Panc1 (cell line): ENCODE data around the gene TFF3. TPM values are rescaled to one million over a fixed set of nuclear protein-coding genes. Genes with fewer than 3 reads are reported as not detected.

ENCODE experiments used
- ATAC-seq: fragments of 200-7000 bp; cut with Tn5 transposase; 2 replicates; pipeline ENCODE4 v1.9.1; 2020; ENCODE audit warnings: mild to moderate bottlenecking, moderate library complexity
- BruUV-seq: library from RNA; stranded (reverse); fragments of 400-500 nt; replicated peaks from 2 replicates; lab custom pipeline; 2021; lab: Mats Ljungman, UMichigan
- CTCF ChIA-PET: fragments of 300-600 bp; sonication (Branson Sonifier 250); formaldehyde crosslinking; loops from one replicate; lab custom pipeline; 2022; ENCODE audit warnings: antibody characterized with exemption; lab: Charles Lee
- POLR2A ChIA-PET: fragments of 300-600 bp; sonication (Branson Sonifier 250); formaldehyde crosslinking; loops from one replicate; lab custom pipeline; 2022; ENCODE audit warnings: antibody characterized with exemption; lab: Charles Lee
- DNase-seq: peaks from one replicate; pipeline ENCODE4 v3.0.0-alpha.2; 2010; ENCODE audit warnings: low read depth, low spot score
- H3K27ac ChIP-seq: 2 replicates; pipeline ENCODE4 v1.5.1; 2011; ENCODE audit warnings: mild to moderate bottlenecking, low read length, inconsistent platforms
- H3K27me3 ChIP-seq: fragments of 200-500 bp; sonication (Bioruptor generic); 2 replicates; pipeline ENCODE4 v1.6.0; 2014; ENCODE audit warnings: low read length, inconsistent platforms; ENCODE audit not compliant: control insufficient read depth, insufficient read depth
- H3K36me3 ChIP-seq: fragments of 200-500 bp; sonication (Bioruptor generic); 2 replicates; pipeline ENCODE4 v1.5.1; 2014; ENCODE audit warnings: inconsistent platforms, mild to moderate bottlenecking, low read length, moderate library complexity; ENCODE audit not compliant: control insufficient read depth, insufficient read depth
- H3K4me1 ChIP-seq: 2 replicates; pipeline ENCODE4 v1.5.1; 2011; ENCODE audit warnings: inconsistent platforms, mild to moderate bottlenecking, low read length, moderate library complexity; ENCODE audit not compliant: control insufficient read depth, insufficient read depth
- H3K4me3 ChIP-seq, 2 experiments: 2 replicates each; pipeline ENCODE4 v1.5.1; 2011 to 2012; ENCODE audit warnings: low read depth in 2 of 2, low read length in 2 of 2, mild to moderate bottlenecking in 2 of 2, inconsistent platforms in 1 of 2, moderate library complexity in 1 of 2
- H3K9me3 ChIP-seq: fragments of 200-500 bp; sonication (Bioruptor generic); 2 replicates; pipeline ENCODE4 v1.5.1; 2014; ENCODE audit warnings: low read depth, mild to moderate bottlenecking, inconsistent platforms, low read length, moderate library complexity; ENCODE audit not compliant: control insufficient read depth, insufficient read depth
- POLR2AphosphoS5 ChIP-seq: IDR thresholded peaks from 2 replicates; pipeline ENCODE4 v1.6.1; 2012; ENCODE audit warnings: mild to moderate bottlenecking, low read depth, low read length, moderate library complexity
- REST ChIP-seq, 2 experiments: IDR thresholded peaks; 2 replicates each; pipeline ENCODE4 v1.6.1; 2011 to 2012; ENCODE audit warnings: low read depth in 2 of 2, control low read depth in 1 of 2, low read length in 1 of 2, mild to moderate bottlenecking in 1 of 2, moderate library complexity in 1 of 2; ENCODE audit not compliant: insufficient read depth in 1 of 2
- SIN3A ChIP-seq: IDR thresholded peaks from 2 replicates; pipeline ENCODE4 v1.6.1; 2012; ENCODE audit warnings: low read depth, mild to moderate bottlenecking, low read length, moderate library complexity, borderline replicate concordance; ENCODE audit not compliant: insufficient read depth
- TCF7L2 ChIP-seq: IDR thresholded peaks from 2 replicates; pipeline ENCODE4 v1.6.1; 2011; ENCODE audit warnings: mild to moderate bottlenecking, low read depth, low read length, inconsistent platforms
- in situ Hi-C: cut with HindIII; loops from 2 replicates; pipeline ENCODE4 v1.10.0; 2016; ENCODE audit warnings: low sequenced_read_pairs, low pct_unique_long_range_greater_than_20kb
- intact Hi-C: fragments of 100-400 bp; cut with micrococcal nuclease; formaldehyde crosslinking; loops from one replicate; pipeline ENCODE4 v1.10.0; 2022; ENCODE audit not compliant: unreplicated experiment
- total RNA-seq: library from RNA; stranded (reverse); gene quantifications from one replicate; pipeline ENCODE4 v1.2.1, GENCODE V29; 2021; ENCODE audit not compliant: unreplicated experiment
- TF ChIP-seq, protein P1 (sequence below): fragments of 450-650 bp; IDR thresholded peaks from 2 replicates; pipeline ENCODE4 v1.5.1; 2017; ENCODE audit warnings: mild to moderate bottlenecking

TFF3 gene
- total RNA-seq, 1 experiment from 2014 or later: 8.9 TPM

DNA sequence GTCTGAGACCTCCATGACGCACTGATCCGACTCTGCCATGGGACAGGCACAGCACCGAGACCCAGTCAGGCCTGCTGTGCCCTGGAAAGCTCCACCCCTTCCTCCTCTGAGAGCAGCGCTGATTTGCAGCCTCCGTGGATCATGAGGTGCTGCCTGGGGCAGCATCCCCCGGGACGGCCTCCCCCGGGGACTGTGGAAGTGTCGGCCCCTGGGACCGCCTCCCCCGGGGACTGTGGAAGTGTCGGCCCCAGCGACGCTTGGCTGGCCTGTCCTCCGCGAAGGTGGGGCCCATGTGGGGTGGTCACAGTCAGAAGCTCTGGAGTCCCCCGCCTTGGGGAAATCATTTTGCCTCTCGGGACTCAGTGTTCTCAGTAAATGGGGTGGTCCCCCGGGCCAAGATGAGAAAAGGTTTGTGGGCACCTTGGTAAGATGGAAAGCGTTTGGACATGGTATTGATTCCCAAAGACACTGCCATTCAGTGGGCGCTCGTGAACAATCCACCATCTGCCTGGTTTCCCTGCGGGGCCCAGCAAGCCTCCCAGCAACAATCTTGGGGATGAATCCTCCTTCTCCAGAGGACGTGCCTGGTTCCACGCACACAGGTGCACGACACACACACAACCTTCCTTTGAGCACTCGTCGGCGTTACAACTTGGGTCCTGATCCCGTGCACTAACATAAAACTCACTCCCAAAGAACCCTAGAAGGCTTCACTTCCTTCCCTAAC lies 32.6 kb upstream of the TFF3 start:
- intact Hi-C loops: no loop called here
- H3K9me3 ChIP-seq: no peaks in the 10 kb centered on the region
- ChIA-PET CTCF (no interaction called here), POLR2A (no interaction called here)
- in situ Hi-C loops: no loop called here
- H3K36me3 ChIP-seq: no peaks in the 10 kb centered on the region
- ATAC-seq: no peak
- TF ChIP-seq SIN3A (no peak), TCF7L2 (no peak), REST (IDR thresholded peaks at IDR 0.05; ENCODE audit: insufficient read depth in 1 of 2, low read depth in 2 of 2, low read length in 1 of 2) (no peak), POLR2AphosphoS5 (no peak)
- TF ChIP-seq, protein P1, sequence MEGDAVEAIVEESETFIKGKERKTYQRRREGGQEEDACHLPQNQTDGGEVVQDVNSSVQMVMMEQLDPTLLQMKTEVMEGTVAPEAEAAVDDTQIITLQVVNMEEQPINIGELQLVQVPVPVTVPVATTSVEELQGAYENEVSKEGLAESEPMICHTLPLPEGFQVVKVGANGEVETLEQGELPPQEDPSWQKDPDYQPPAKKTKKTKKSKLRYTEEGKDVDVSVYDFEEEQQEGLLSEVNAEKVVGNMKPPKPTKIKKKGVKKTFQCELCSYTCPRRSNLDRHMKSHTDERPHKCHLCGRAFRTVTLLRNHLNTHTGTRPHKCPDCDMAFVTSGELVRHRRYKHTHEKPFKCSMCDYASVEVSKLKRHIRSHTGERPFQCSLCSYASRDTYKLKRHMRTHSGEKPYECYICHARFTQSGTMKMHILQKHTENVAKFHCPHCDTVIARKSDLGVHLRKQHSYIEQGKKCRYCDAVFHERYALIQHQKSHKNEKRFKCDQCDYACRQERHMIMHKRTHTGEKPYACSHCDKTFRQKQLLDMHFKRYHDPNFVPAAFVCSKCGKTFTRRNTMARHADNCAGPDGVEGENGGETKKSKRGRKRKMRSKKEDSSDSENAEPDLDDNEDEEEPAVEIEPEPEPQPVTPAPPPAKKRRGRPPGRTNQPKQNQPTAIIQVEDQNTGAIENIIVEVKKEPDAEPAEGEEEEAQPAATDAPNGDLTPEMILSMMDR: no peak
- H3K4me1 ChIP-seq: no peaks in the 10 kb centered on the region; the same call in 1 of the 2 replicates
- no peaks in the 10 kb centered on the region for H3K27me3 ChIP-seq
- peak overlapping the region in 1 of 2 experiments; percentile 12; a peak in 2 of 4 replicates for H3K4me3 ChIP-seq
- BruUV-seq: no TSS peak
- DNase-seq: no peak
- no peak overlapping the region for H3K27ac ChIP-seq

DNA sequence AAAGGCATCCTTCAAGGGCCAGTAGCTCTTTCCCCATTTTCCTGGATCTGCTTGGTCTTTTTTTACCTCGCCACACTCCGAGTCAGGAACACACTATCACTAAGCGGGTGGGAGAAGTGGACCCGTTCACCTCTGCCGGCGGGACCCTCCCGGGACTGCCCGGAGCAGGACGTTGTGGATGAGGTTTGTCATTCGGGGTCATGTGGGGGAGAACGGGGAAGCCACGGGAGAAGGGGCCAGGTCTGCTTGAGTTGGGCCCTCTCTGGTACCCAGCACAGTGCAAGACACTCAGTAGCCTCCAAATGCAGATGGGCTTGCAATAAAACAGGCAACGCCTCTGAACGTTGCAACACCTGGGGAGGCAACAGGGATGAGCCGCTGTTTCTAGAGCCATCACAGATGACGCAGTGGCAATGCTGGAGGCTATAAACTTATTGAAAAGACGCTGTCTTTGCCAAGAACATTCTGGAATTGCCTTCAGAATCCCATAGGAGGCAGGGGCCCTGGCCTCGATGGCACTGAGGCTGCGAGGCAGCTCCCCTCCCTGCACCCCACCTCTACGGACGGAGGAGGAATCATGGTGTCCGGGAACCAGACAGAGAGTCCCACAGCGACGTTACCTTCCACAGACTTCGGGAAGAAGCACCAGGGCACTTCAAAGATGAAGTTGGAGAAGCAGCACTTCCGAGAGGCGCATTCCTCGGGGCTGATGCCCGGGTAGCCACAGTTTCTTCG lies 31.8 kb upstream of the TFF3 start:
- Histone ChIP-seq H3K27ac (no peak overlapping the region), H3K9me3 (no peaks in the 10 kb centered on the region), H3K4me3 (peak overlapping the region in 1 of 2 experiments; percentile 12; a peak in 2 of 4 replicates), H3K4me1 (no peaks in the 10 kb centered on the region; the same call in 1 of the 2 replicates), H3K36me3 (no peaks in the 10 kb centered on the region), H3K27me3 (no peaks in the 10 kb centered on the region)
- TF ChIP-seq REST (IDR thresholded peaks at IDR 0.05; ENCODE audit: insufficient read depth in 1 of 2, low read depth in 2 of 2, low read length in 1 of 2): no peak
- no peak for TF ChIP-seq TCF7L2
- no peak for TF ChIP-seq SIN3A
- TF ChIP-seq POLR2AphosphoS5: no peak
- TF ChIP-seq, protein P1: no peak
- intact Hi-C loops: no loop called here
- ATAC-seq (no peak), DNase-seq (no peak)
- ChIA-PET POLR2A (no interaction called here), CTCF (no interaction called here)
- in situ Hi-C loops: no loop called here
- BruUV-seq: no TSS peak
